ENCODE data around the gene PMPCB.

DNA sequence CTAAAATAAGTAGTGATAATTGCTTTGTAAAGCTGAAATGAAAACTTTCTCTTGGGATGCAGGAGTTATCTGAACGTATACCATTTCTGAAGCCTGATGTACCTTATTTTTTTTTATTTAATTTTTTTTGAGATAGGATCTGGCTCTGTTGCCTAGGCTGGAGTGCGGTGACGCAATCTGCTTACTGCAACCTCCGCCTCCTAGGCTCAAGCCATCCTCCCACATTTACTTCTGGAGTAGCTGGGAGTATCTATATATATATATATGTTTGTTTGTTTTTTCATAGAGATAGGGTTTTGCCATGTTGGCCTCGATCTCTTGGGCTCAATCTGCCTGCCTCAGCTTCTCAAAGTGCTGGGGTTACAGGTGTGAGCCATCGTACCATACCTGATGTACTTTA, 2.4 kb downstream of the PMPCB start:
- TF ChIP-seq, protein P1, sequence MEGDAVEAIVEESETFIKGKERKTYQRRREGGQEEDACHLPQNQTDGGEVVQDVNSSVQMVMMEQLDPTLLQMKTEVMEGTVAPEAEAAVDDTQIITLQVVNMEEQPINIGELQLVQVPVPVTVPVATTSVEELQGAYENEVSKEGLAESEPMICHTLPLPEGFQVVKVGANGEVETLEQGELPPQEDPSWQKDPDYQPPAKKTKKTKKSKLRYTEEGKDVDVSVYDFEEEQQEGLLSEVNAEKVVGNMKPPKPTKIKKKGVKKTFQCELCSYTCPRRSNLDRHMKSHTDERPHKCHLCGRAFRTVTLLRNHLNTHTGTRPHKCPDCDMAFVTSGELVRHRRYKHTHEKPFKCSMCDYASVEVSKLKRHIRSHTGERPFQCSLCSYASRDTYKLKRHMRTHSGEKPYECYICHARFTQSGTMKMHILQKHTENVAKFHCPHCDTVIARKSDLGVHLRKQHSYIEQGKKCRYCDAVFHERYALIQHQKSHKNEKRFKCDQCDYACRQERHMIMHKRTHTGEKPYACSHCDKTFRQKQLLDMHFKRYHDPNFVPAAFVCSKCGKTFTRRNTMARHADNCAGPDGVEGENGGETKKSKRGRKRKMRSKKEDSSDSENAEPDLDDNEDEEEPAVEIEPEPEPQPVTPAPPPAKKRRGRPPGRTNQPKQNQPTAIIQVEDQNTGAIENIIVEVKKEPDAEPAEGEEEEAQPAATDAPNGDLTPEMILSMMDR (conservative IDR thresholded peaks at IDR 0.05; ENCODE audit: low read length), result no peak
- no peak for TF ChIP-seq EZH2phosphoT487 (IDR thresholded peaks at IDR 0.05; ENCODE audit: borderline replicate concordance, low read depth, low read length)
